Right forelimb (tissue), 1 donor: ENCODE data around the gene OTUD4.
"Not testable (repeated sequence)": the region's sequence is repeated elsewhere in the genome, so short reads cannot be mapped to it uniquely, and the experiment has no call there.

ENCODE experiments used
- DNase-seq: peaks from one replicate; pipeline ENCODE4 v3.0.0-alpha.2; 2018

The OTUD4 gene

GRCh38 chr4:145180298-145181090 is at the start of gene OTUD4:
TSS of gene OTUD4 (minus strand) at chr4:145180589. CDS start at chr4:145179973, 616 bp downstream.
- DNase-seq, result peak; percentile 96

GRCh38 chr4:145223228-145223627 is 42.8 kb upstream of the OTUD4 start:
- DNase-seq, result not testable (repeated sequence)

- DNase-seq, result not testable (repeated sequence)
Observed at GRCh38 chr4:145221529-145221928, 41.1 kb upstream of the OTUD4 start.

GRCh38 chr4:145219090-145219489 is 38.7 kb upstream of the OTUD4 start:
- DNase-seq, result no peak

- DNase-seq, result no peak
Observed at GRCh38 chr4:145218251-145218650, 37.9 kb upstream of the OTUD4 start.

GRCh38 chr4:145217349-145217748 is 37.0 kb upstream of the OTUD4 start:
- no peak for DNase-seq

GRCh38 chr4:145216535-145216934 is 36.1 kb upstream of the OTUD4 start:
- DNase-seq, result no peak

- DNase-seq, result no peak
Observed at GRCh38 chr4:145213245-145213644, 32.9 kb upstream of the OTUD4 start.

GRCh38 chr4:145207934-145208333 is 27.5 kb upstream of the OTUD4 start:
- no peak for DNase-seq

- DNase-seq, result no peak
Observed at GRCh38 chr4:145203410-145203809, 23.0 kb upstream of the OTUD4 start.

GRCh38 chr4:145200366-145200765 is 20.0 kb upstream of the OTUD4 start:
- no peak for DNase-seq

GRCh38 chr4:145199051-145199716 is 18.8 kb upstream of the OTUD4 start:
- no peak for DNase-seq

GRCh38 chr4:145196747-145197146 is 16.4 kb upstream of the OTUD4 start:
- no peak for DNase-seq

- DNase-seq, result no peak
Observed at GRCh38 chr4:145195167-145195952, 15.0 kb upstream of the OTUD4 start.

GRCh38 chr4:145189981-145190380 is 9.6 kb upstream of the OTUD4 start:
- DNase-seq, result no peak

GRCh38 chr4:145186729-145187128 is 6.3 kb upstream of the OTUD4 start:
- no peak for DNase-seq

- no peak for DNase-seq
Observed at GRCh38 chr4:145183581-145183980, 3.2 kb upstream of the OTUD4 start.

GRCh38 chr4:145183023-145183422 is 2.6 kb upstream of the OTUD4 start:
- DNase-seq, result no peak

GRCh38 chr4:145182222-145182621 is 1.8 kb upstream of the OTUD4 start:
- DNase-seq, result no peak

GRCh38 chr4:145181091-145181501 is 707 bp upstream of the OTUD4 start:
- no peak for DNase-seq

GRCh38 chr4:145179861-145180297 is 510 bp downstream of the OTUD4 start:
- DNase-seq, result peak; percentile 76

GRCh38 chr4:145179281-145179860 is 1.0 kb downstream of the OTUD4 start:
- peak; percentile 81 for DNase-seq

- no peak for DNase-seq
Observed at GRCh38 chr4:145178740-145179280, 1.6 kb downstream of the OTUD4 start.
